Stimulated activated CD8-positive, alpha-beta memory T cell treated with anti-CD3 and anti-CD28 coated beads, Interleukin-12 subunit alpha, Interleukin-12 subunit beta, amount 100 ng/mL, for 24 hours (primary cell): Measurements from ENCODE around the gene DYNC1LI1.
"Not testable (repeated sequence)": the region's sequence is repeated elsewhere in the genome, so short reads cannot be mapped to it uniquely, and the experiment has no call there.

ENCODE experiments used
- DNase-seq: peaks from one replicate; pipeline ENCODE4 v3.0.0-alpha.2; 2020; ENCODE audit errors: extremely low read depth

DYNC1LI1 gene

GRCh38 chr3:32531010-32531647 lies 39.5 kb downstream of the DYNC1LI1 start:
- DNase-seq, result no peak

DNA sequence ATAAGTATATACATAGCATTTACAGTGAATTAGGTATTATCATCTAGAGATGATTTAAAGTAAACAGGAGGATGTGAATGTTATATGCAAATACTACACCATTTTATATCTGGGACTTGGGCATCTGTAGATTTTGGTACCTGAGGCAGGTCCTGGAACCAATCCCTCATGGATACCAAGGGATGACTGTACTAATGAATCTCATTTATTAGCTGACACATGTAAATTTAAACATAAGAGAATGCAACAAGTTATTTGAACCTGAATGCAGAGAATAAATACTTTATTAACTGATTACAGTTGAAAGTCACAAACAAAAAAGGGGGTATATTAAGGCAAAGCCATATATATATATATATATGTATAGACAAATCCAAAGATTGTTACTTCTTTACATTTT lies 44.9 kb downstream of the DYNC1LI1 start:
- DNase-seq, result no peak

- no peak for DNase-seq
These were observed 48.0 kb downstream of the DYNC1LI1 start for GRCh38 chr3:32522682-32523081.

DNA sequence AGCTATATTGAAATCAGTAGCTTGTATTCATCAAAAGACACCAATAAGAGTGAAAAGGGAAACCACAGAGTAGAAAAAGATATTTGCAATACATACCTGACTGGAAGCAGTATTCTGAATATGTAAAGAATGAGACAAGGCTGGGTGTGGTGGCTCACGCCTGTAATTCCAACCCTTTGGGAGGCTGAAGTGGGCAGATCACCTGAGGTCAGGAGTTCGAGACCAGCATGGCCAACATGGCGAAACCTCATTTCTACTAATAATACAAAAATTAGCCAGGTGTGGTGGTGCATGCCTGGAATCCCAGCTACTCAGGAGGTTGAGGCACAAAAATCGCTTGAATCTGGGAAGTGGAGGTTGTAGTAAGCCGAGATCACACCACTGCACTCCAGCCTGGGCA lies 51.7 kb downstream of the DYNC1LI1 start:
- DNase-seq, result not testable (repeated sequence)

DNA sequence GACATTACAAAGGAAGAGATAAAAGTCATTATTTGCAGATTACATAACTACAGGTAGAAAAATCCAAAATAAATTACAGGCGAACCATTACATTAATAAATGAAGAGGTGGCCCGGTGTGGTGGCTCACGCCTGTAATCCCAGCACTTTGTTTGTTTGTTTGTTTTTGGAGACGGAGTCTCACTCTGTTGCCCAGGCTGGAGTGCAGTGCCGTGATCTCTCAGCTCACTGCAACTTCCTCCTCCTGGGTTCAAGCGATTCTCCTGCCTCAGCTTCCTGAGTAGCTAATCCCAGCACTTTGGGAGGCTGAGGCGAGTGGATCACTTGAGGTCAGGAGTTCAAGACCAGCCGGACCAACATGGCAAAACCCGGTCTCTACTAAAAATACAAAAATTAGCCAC lies 53.9 kb downstream of the DYNC1LI1 start:
- not testable (repeated sequence) for DNase-seq

- no peak for DNase-seq
These were observed 59.7 kb downstream of the DYNC1LI1 start for GRCh38 chr3:32511005-32511404.

DNA sequence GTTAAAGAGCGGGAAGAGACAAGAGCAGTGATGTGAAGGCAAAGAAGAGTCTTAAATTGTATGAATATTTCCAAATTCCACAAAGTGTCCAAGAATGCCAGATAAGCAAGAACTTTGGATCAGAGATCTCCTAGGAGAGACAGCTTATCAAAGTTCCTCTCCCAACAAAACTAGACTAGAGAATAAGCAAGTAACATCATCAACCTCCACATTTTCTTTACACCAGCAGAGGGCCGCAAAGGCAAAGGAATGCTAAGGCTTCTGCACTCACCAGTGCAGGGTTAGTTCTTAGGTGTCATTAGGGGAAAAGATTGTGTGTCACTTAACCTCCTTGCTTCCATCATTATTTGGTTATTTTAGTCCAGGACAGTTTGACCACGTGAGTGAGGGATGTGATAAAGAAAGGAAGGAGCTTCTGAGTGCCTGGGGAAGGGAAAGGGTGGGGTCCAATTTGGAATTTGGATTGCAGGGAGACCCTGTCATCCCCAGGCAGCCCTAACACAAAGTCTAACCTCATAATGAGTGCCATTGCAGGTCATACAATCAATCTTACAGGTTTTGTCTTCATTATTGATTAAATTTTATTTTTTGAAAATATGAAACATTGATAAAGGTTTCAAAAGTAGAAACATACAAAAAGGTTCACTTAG lies 60.5 kb downstream of the DYNC1LI1 start:
- no peak for DNase-seq

- DNase-seq, result no peak
These were observed 61.9 kb downstream of the DYNC1LI1 start for GRCh38 chr3:32508711-32509110.

GRCh38 chr3:32506466-32506865 lies 64.2 kb downstream of the DYNC1LI1 start:
- no peak for DNase-seq

DNA sequence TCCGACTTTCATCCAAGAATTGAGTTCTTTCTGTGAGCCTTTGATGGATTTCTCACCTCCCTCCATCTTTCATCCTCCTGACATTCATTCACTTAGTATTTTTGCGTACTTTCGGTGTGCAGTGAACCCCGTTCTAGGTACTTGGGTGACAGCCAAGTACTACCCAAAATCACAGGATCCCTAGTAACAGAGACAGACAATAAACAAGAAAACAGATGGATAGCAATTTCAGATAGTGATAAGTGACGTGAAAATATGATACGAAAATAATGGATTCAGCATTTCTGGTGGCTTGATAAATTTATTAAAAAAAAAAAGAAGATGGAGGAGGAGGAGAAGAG lies 67.7 kb downstream of the DYNC1LI1 start:
- no peak for DNase-seq

DNA sequence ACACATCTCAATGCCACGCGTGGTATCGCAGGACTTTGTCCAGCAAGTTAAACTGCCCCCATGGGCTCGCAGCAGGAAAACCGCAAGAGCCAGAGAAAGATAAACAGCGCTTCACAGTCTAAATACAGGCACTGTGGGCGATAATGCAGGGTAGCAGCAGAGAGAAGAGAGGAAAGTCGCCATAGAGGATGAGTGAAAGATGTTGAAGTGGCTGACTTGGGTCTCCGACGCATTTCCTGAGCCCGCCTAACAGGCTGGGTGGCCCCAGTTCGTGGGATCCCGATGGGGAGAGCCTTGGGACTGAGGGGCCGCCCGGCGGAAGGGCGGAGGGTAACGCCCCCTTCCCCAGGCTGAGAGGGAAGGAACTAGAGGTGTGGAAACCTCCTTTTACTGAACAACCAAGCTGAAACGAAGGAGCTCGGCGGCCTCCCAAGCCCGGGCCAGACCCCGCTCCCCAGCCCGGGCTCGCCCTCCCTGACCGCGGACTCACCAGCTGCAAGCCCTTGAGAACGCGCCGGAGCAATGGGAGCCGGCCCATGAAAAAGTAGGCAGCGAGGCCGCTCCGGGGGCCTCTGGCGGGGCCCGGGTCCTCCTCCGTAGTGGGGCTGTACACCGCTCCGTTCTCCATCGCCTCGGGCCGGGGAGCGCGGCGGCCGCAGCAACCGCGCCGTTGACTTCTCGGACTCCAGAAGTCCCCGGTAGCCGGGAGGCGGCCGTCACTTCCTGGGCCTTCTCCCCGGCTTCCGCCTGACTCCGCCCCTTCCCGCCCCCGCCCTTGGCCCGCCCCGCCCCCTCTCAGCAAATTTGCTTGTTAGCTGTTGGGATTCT lies 68.3 kb downstream of the DYNC1LI1 start, which contains the start of gene CMTM6:
CMTM6 (minus strand) TSS at position 735 of the 828 bp plus-strand sequence; CDS start at position 628, 107 bp downstream.
- peak; percentile 49 for DNase-seq

GRCh38 chr3:32501783-32502117 lies 68.9 kb downstream of the DYNC1LI1 start:
- no peak for DNase-seq

- no peak for DNase-seq
These were observed 69.5 kb downstream of the DYNC1LI1 start for GRCh38 chr3:32500880-32501782.

- no peak for DNase-seq
These were observed 70.4 kb downstream of the DYNC1LI1 start for GRCh38 chr3:32500231-32500630.

GRCh38 chr3:32499585-32499984 lies 71.1 kb downstream of the DYNC1LI1 start:
- no peak for DNase-seq

DNA sequence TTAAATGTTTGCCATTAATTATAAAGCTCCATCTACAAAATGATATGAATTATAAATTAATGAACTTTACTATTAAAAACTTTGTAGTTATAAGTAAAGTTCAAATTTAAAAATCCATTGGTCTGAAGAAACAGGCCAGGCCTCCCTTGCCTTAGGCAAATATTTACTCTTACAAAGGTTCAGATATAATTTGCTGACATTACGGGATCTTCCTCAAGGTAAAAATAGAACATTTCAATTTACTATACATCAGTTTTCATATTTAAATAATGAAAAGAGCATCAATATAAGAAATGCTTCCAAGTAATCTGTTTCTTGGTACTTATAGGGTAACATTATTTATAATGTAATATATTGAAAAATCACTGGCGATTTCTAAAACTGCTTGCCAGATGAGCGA lies 71.7 kb downstream of the DYNC1LI1 start:
- no peak for DNase-seq

- DNase-seq, result no peak
These were observed 72.4 kb downstream of the DYNC1LI1 start for GRCh38 chr3:32498252-32498651.

DNA sequence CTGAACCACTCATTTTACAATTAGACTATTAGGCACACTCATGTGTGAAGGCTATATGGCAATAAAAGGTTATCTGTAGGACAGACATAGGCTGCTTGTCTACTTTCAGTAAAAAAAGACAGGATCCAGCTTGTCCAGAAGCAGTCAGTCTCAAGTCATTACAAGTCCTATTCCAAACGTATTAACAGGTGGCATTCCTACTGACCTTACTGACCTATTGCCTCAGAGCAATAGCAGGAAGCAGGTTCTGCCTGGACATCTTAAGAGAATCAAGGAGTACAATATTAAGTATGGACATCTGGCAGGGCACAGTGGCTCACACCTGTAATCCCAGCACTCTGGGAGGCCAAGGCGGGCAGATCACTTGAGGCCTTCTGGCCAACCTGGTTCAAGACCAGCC lies 75.0 kb downstream of the DYNC1LI1 start:
- no peak for DNase-seq

GRCh38 chr3:32495085-32495484 lies 75.6 kb downstream of the DYNC1LI1 start:
- DNase-seq, result no peak

DNA sequence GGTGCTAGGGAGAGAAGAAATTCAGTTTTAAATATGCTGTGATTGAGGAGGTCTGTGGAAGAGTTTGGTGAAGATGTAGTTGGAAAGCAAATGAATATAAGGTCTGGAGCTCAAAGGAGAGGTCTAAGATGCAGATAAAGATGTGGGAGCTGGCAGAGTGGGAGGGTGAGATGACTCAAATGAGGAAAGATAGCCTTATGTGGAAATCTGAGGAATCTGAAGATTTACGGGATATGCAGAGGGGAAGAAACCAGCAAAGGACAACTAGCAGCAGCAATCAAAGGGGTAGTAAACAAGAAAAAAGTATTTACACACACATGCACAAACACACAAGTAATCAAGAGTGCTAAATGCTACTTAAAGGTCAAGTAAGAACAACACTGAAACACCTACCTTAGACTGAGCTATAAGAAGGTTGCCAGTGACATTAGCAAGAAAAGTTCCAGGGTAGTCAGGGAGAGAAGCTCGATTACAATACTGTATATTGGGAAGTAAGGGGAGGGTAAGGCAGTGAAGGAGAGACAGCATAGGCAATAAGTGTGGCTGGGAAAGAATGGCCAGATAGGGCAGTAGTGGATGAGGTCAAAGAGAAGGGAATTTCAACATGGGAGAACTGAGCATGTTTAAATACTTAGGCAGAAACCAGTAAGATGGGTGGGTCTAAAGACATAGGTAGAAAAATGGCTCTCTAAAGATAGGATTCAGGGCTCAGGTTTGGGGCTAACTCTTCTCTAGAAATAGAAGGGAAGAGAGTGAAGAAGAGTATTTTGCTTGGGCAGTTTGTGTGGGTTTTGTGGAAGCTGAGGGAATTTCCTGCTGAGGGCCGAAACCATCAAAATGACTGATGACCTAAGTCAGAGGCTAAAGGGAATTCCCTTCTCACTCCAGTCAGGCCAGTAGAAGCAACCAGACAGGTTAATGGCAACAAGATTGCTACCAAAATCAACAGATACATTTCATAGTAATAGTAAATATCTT lies 76.9 kb downstream of the DYNC1LI1 start:
- no peak for DNase-seq
